Activated CD8-positive, alpha-beta memory T cell treated with anti-CD3 and anti-CD28 coated beads for 24 hours (primary cell): Measurements from ENCODE around the gene EPAS1.

Source experiments
- DNase-seq: peaks from one replicate; pipeline ENCODE4 v3.0.0-alpha.2; 2020

Gene EPAS1

DNA sequence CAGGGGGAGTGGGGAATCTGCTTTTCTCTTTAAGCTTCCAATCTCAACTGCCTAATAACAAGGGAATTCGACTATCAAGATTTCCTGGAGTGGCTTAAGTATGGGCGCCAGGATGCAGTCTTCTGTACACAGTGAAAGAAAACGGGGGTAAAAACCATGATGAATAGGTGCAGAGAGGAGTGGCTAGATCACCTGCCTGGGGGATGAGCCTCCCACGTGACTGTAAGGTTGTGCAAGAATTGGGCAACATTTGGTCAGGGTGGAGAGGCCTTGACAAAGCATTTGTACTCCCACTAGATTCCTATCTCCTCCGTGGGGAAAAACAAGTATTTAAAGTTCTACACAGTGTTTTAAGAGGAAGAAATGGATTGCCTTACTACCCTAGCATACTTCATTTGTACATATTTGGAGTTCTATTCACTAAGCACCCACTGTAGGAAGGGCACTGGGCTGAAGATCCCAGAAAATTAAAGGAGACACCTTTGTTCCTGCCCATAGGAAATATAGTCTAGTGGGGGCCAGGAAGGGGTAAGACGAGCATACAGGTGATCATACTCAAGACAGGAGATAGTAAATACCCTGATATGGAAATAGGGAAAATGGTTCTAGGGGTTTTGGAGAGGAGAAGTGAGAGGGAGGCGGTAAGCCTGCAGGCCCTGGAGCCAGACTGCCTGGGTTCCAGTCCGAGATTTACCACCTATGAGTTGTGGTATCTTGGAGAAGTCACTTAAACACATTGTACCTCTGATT is 29.2 kb downstream of the EPAS1 start:
- no peak for DNase-seq

DNA sequence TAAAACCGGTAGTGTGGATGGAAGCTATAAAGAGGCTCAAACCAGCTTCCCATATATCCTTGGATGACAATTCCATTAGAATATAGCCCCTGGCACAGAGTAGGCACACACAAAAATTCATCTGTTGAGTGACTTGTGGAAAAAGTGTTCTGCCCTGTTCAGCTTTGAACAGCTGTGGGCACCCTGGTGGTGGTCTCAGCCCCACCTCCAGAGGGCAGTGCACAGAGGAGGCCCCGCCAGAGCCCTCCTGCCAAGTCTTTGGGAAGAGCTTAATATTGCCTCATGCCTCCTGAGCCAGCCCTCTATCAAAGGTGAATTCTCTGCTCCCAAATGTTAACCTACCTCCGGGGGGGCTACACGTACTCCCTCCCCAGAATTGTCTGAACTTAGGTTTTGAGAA is 30.4 kb downstream of the EPAS1 start:
- no peak for DNase-seq

DNA sequence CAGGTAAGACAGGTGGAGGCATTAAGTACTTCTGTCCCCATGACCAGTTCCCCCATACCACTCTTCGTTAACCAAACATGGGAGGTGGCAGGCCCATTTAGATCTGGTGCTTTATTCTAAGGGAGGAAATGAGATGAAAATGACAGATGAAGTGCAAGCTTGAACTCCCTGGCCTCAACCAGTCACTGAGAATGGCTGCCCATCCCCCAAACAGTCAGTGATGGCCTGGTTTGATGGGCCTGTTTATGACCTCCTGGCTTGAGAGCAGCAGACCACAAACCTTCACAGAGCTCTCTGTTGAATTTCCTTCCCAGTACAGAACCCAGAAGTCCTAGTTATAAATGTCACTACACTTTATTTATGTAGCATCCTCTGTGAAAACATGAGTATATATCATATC is 31.1 kb downstream of the EPAS1 start:
- DNase-seq: no peak

DNA sequence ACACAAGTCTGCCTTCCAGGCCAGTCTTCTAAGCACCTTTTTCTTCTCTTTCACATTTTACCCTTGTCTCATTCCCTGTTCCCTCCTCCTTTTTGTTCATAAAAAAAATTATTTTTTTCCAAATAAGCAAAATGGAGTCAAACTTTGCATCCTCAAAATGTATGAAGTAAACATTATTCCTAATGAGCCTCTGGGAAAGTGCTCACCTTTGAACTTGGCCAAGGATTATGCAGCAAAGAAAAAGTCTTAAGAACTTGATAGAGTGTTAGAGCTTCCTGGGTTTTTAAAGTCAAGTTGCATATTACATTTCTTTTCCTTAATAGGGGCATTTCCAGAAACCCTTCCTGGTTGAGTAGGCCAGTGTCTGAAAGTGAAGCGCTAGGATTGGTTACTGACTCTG is 31.6 kb downstream of the EPAS1 start:
- DNase-seq: no peak

DNA sequence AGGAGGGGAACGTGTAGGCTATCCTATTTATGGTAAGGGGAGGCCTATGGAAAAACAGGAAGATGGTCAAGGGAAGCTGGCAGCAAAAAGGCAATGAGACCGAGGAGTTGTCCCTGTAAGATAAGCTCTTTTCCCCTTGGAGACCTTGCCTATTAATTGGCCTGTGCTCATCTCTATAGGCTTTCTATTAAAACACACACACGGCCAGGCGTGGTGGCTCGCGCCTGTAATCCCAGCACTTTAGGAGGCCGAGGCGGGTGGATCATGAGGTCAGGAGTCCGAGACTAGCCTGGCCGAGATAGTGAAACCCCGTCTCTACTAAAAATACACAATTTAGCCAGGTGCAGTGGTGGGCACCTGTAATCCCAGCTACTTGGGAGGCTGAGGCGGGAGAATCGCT is 32.1 kb downstream of the EPAS1 start:
- DNase-seq: no peak

DNA sequence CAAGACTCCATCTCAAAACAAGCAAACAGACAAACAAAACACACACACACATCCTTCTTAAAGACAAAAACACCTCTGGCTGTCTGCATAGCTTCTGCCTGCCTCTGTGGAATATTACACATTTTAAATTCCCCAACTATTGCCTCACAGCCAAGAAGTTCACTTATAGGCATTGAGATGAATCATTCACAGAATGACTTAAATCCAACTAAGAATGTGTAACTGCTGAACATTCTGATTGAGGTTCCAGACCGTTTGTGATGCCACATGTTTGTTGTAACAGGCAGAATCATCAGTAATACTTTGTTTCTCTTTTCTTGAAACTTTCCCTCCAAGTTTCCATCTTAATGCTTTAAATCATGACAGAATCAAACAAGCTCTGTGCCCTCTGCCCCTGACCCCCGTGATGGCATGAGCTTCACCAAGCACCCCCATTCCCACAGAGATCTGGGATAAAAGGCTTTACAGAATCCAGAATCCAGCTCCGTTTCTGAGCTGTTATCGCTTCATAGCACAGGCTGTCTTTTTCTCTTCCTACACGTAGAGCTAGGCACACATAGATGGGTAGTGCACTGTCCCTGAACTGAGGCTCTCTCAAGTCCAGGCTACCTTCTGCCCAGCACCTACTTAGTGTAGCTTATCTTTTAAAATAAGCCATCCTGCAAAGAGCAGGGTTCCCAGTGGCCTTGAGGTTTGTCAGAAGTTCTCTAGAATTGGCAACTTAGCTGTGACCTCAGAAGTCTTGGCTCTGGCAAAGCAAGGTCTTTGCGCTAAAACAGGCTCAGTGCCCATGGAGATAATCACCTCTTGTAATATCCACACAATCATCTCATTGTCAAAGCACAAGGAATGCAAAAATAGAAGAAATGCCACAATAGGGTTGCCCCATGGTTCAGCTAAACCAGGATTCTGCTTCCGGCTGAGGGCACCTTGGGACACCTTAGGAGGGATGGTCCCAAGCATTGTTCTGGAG is 32.9 kb downstream of the EPAS1 start:
- no peak for DNase-seq

DNA sequence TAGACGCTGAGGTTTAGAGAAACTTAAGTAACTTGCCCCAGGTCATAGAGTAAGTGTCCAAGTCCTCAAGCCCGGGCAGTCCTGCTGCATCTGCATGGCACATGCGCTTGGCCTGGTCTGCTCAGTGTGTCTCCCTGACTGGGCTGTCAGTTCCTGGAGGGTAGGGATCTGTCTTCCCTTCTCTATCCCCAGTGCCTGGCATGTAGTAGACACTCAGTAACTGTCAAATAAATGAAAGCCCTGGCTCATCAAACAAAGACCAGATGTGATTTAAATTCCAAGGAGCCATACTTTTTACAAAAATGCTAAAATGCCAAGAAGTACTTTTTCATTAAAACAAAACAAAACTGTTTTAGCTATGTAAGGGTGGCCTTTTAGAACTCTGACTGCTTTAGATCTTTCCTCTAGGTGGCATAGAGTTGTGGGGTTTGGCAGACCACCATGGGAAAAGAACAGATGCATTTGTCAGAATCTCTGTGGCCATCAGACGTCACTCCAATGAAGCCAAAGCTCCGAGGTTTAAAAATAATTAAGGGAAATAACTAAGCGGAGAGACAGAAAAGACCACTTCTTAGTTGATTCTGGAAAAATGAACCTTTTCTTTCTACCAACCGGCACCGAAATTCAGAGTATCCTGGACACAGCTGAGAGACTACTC is 34.0 kb downstream of the EPAS1 start:
- DNase-seq: no peak

DNA sequence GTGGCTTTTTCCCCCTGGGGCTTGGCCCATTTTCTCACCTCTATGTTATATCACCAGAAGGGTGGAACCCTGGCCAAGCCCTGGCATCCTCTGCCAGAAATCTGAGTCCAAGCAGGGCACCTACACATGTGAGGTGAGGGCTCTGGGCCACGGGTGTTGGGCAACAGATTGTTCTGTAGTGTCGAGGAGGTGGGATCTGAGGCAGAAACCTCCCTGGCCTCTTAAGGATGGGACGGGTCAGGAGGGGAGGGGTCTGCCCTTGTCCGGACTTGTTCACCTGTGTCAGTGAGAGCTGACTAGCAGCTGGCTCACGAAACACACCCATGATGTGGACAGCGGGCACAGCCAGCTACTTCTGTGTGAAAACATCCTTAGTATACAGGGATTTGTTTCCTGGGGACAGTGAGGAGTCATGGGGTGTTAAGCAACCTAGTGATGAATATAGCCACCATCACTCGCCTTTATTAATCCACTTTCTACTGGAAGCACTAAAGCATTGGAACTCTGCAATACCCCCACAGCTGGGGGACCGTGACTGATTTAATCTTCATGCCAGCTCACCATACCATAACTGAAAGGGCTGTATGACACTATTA is 35.6 kb downstream of the EPAS1 start:
- DNase-seq: no peak

DNA sequence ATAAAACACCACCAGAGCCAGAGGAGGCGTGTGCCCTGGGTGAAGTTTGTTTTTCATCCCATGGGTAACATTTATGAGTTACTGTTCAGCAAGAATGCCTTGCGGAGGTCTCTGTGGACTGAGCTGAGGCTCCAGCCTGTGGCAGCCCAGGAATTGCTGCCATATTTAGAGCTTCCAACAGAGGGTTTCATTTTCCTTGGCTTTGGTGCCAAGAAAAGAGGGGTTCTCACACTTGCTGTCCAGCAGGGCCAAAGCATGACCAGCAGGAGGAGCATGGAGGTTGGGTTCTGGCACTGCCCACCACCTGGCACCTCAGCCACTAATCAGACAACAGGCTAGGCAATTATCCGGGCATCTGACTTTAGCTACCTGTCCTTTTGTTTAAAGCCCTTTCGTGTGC is 36.7 kb downstream of the EPAS1 start:
- no peak for DNase-seq

DNA sequence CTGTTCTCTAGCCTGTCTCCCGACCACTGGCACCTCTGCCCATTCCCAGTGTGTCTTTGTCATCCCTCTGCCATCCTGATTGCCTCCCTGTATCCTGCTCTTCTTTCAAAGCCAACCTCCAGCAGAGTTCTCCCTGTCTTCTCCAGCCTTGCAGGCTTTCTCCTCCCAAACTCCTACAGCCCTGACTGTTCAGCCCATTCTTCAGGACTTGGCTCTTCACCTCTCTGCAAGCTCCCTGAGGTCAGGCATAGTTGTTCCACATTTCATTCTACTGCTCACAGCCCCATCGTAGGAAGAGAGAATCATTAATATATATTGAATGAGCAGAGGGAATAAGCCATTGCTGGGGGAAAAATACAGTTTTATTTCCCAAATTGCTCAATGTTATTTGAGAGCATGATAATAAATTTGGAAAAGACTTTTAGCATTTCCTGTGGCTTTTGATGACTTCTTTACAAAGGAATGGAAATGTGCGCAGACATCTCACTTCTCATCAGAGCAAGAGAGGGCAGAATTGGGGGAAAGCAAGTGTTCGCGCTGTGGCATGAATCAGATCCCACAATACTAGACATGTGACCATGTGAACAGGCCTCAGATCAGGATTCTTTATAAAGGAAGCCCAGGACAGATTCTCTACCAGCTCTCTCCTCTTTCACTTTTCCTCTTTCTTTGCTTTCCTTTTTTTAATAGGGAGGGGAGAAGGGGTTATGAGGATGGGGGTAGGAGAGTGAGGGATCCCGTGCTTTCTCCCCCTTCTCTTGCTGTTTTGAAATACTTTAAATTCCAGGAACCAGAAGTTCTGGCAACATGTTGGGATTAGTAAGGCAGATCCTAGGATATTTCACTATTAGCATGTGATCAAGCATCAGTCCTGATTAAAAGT is 37.4 kb downstream of the EPAS1 start:
- no peak for DNase-seq

DNA sequence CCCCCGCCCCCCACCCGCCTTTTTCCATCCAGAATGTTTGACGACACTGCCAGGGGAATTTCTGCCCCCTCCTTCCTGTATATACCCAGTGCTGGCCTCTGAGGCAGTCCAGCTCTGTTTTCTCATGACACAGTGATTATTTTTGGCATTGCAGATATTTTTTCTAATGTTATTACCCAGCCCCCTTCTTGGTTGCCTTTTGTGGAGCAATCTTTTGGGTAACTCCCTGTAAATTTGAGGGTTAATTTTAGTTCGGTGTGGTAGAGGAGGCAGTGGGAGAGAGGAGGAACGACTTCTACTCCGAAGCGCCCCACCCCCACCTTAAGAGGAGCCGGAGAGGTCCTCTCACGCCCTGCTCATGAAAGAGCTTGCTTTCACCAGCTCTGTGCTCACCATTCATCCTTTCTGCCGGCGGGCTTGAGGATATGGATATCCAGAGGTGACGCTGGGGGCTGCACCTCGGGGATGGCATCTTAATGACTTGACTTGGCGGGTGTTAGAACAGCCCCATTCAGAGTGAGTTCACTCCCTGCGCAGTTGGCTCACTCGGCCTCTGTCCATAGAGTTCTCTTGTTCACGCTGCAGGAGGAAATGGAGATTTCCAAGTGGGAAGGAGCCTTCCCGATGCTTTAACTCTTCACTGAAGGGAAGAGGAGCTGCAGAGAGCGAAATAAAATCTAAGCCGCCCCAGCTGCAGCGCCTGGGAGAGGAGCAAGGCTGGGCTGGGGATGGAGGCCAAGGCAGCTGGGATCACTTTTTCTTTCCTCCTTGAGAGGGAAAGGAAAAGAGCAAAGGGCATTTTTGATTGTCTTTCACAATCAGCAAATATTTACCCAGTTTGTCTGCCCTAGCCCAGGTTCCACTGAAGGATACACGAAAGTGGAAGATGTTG is 38.4 kb downstream of the EPAS1 start:
- DNase-seq: no peak

DNA sequence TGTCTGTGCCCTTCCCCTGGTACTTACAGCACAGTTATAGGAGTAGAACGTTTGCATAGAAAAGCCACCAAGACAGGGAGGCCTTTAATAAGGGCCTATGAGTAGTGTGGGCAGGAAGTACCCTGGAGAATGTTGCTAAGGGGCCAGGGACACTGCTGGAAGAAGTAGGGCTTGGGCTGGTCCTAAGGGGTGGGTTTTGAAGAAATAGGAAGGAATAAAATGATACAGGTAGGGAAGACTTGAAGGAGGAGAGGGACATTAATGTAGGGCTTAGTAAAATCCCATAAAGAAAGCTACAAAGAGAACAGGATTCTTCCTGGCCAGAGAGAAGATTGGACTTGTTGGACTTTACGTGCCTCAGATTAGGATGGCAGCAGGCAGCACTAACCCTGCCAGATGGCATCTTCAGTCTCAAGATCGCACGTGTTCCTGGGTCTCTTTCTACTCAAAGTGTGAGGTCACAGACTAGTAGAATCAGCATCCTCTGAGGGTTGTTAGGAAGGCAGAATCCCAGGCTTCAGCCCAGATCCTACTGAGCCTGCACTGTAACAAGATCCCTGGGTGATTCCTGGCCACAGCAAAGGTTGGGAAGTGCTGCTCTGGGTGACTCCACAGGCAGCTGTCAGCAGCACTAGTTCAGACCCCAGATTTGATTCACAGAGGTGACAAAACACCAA is 39.2 kb downstream of the EPAS1 start:
- no peak for DNase-seq

DNA sequence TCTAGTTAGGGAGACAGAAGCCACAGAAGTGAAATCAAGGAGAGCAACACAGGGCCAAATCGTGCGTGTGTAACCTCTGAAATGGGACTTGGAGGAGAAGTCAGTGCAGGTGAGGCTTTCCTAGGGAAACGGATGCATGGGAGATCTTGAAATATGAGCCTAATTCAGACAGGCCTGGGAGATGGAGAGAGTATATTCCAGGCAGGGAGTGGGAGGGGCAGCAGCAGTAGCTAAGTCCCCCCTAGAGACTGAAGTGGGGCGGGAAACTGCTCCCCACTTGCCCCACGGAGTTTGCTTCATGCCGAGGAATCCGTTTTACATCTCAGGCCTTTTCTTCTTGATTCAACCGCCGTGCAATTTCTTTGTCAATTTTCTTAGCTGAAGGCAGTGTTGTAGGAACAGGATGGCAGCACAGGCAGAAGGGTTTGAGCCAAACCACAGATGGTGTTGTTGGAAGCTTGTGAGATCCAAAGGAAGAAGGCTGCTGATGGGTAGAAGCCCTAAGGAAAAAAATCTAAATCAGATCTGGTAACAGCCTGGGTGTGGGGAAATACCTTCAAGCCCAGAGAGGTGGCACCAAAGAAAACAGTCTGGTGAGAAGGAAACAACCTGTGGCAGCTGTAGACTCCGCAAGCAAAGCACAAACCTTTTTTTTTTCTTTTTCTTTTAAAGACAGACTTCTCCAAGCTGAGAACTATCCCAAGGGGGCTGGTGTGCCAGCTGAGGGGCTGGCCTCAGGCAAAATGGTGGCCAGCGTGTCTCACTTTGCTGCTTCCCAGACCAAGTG is 40.2 kb downstream of the EPAS1 start:
- DNase-seq: no peak

DNA sequence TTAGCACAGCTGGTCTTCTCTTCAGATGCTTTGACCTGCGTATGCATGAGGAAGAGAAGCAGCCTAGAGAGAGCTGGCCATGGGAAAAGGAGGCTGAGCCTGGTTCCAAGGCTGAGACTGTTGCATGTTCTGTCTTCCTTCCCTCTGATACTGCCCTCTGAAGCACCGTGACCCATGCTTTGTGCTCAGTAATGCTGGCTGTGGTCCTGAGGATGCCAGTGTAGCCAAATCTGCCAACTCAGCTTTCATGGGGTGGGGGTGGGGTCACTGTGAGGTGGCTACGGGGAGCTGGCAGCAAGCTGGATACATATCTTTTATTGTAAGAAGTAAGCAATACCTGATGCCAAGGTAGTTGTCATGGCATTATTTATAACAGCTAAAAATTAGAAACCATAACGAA is 41.5 kb downstream of the EPAS1 start:
- no peak for DNase-seq

DNA sequence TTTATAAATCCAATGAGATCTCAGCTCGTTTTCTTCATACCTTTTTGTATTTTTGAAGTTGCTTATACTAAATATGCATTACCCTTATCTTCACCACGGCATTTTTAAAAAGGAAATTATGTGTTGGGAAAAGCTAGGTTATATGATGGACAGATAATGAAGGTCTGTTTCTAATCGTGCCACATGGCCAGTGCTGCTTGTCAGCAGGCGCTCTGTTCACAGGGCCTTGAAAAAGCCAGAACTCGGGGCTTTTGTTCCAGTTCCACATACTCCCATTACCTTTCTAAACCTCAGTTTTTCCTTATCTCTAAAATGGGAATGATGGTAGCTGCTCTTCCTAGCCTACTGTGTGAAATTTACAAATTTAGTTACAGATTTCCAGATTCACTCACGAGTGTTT is 42.0 kb downstream of the EPAS1 start:
- no peak for DNase-seq

DNA sequence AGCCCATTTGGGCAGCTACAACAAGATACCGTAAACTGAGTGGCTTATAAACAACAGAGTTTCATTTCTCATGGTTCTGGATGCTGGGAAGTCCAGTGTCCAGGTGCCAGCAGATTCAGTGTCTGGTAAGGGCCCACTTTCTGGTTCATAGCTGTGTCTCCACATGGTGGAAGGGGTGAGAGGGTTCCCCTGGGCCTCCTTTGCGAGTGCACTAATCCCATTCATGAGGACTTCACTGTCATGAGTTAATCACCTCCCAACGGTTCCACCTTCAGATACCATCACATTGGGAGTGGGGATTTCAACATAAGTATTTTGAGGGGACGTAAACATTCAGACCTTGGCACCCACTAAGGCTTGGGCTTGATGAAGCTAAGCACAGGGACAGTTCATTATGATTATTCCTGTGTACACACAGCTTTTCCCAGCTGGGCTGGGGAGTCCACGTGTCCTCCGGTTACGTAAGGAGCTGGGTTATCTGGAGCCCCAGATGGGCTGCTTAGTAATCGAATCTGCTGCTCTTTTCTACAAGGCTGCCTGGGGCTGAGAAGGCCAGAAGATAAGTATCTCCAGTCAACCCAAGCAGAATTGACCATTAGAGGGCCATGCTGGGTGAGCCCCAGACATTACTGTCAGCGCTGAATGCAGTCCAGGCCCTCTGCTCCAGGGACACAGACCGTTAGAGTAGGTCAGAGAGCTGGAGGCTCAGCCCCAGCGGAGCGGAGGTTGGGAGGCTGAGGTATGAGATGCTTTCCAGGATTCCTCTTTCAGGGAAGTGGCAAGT is 42.7 kb downstream of the EPAS1 start:
- DNase-seq: no peak

DNA sequence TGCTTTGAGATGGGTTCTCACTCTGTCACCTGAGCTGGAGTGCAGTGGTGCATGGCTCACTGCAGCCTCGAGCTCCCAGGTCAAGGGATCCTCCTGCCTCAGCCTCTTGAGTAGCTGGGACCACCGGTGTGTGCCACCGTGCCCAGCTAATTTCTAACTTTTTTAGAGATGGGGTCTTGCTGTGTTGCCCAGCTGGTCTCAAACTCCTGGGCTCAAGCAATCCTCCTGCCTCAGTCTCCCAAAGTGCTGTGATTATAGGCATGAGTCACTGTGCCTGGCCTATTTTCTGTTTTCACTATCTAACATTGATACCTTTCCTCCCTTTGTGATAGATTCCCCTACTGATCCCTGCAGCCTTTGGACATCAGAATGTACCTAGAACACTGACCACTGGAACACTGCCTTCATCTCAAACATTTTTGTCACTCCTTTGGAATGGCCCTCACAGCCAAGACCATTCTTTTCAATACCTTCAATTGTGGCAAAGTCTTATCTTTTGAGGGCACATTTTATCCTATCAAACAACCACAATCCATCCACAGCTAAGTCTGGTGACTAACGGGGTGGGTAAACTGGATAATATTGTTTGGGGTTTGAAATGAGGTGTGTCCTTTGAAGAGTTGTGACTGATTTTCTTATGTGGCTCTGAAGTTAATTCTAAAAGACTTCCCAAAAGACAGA is 43.7 kb downstream of the EPAS1 start:
- no peak for DNase-seq
